ENCODE measurements around the gene FFAR1. TPM values are rescaled to one million over a fixed set of nuclear protein-coding genes. Genes with fewer than 3 reads are reported as not detected.

The FFAR1 gene
- total and polyA plus RNA-seq, 2 experiments from 2014 or later = not detected

GRCh38 chr19:35321291-35321690, 26.4 kb upstream of the FFAR1 start:
- WGBS (ENCODE audit: low lambda C conversion rate, missing lambda C conversion rate) = 90% methylated on average over 2 of the region's 2 CpGs
- H3K9me3 ChIP-seq (ENCODE audit: low read depth) = no peaks in the 10 kb centered on the region
- no peaks in the 10 kb centered on the region for H3K27me3 ChIP-seq
- no peaks in the 10 kb centered on the region for H3K9me2 ChIP-seq (replicated peaks; ENCODE audit: insufficient read depth)
- no peak overlapping the region for H3K27ac ChIP-seq
- H3K79me2 ChIP-seq = no peaks in the 10 kb centered on the region
- no peak overlapping the region for H2AFZ ChIP-seq
- H3K4me2 ChIP-seq = no peak overlapping the region
- no peaks in the 10 kb centered on the region for H3K36me3 ChIP-seq (replicated peaks; ENCODE audit: insufficient read depth, low read depth)
- no peak for TF ChIP-seq EZH2 (IDR thresholded peaks at IDR 0.05; ENCODE audit: borderline replicate concordance)
- TF ChIP-seq CTCF (IDR thresholded peaks at IDR 0.05; ENCODE audit: poor library complexity) = no peak
- no peak for TF ChIP-seq EZH2phosphoT487 (IDR thresholded peaks at IDR 0.05; ENCODE audit: low read depth, severe bottlenecking, unreplicated experiment)
- no peak for DNase-seq (ENCODE audit: low spot score)
- H3K4me1 ChIP-seq (ENCODE audit: insufficient read depth) = peaks cover 6% of the 10 kb centered on the region
- no peaks in the 10 kb centered on the region for H4K20me1 ChIP-seq (ENCODE audit: insufficient read depth, poor library complexity, severe bottlenecking)
- H3K4me3 ChIP-seq = no peak overlapping the region

GRCh38 chr19:35322014-35322413, 25.7 kb upstream of the FFAR1 start:
- no peaks in the 10 kb centered on the region for H3K9me2 ChIP-seq (replicated peaks; ENCODE audit: insufficient read depth)
- no peaks in the 10 kb centered on the region for H4K20me1 ChIP-seq (ENCODE audit: insufficient read depth, poor library complexity, severe bottlenecking)
- no peak for DNase-seq (ENCODE audit: low spot score)
- H3K27me3 ChIP-seq = no peaks in the 10 kb centered on the region
- TF ChIP-seq EZH2 (IDR thresholded peaks at IDR 0.05; ENCODE audit: borderline replicate concordance) = no peak
- no peak for TF ChIP-seq EZH2phosphoT487 (IDR thresholded peaks at IDR 0.05; ENCODE audit: low read depth, severe bottlenecking, unreplicated experiment)
- TF ChIP-seq CTCF (IDR thresholded peaks at IDR 0.05; ENCODE audit: poor library complexity) = no peak
- no peak overlapping the region for H3K4me2 ChIP-seq
- 94% methylated on average over 9 of the region's 9 CpGs for WGBS (ENCODE audit: low lambda C conversion rate, missing lambda C conversion rate)
- H3K36me3 ChIP-seq (replicated peaks; ENCODE audit: insufficient read depth, low read depth) = no peaks in the 10 kb centered on the region
- peaks cover 3% of the 10 kb centered on the region for H3K4me1 ChIP-seq (ENCODE audit: insufficient read depth)
- H3K9me3 ChIP-seq (ENCODE audit: low read depth) = no peaks in the 10 kb centered on the region
- H2AFZ ChIP-seq = no peak overlapping the region
- H3K79me2 ChIP-seq = no peaks in the 10 kb centered on the region
- no peak overlapping the region for H3K27ac ChIP-seq
- H3K4me3 ChIP-seq = no peak overlapping the region

GRCh38 chr19:35327642-35328041, 20.1 kb upstream of the FFAR1 start:
- no peak overlapping the region for H2AFZ ChIP-seq
- no peak overlapping the region for H3K27ac ChIP-seq
- no peak for DNase-seq (ENCODE audit: low spot score)
- no peak overlapping the region for H3K4me2 ChIP-seq
- H3K27me3 ChIP-seq = no peaks in the 10 kb centered on the region
- H3K9me3 ChIP-seq (ENCODE audit: low read depth) = no peaks in the 10 kb centered on the region
- no peaks in the 10 kb centered on the region for H4K20me1 ChIP-seq (ENCODE audit: insufficient read depth, poor library complexity, severe bottlenecking)
- no peaks in the 10 kb centered on the region for H3K36me3 ChIP-seq (replicated peaks; ENCODE audit: insufficient read depth, low read depth)
- no peaks in the 10 kb centered on the region for H3K79me2 ChIP-seq
- TF ChIP-seq EZH2phosphoT487 (IDR thresholded peaks at IDR 0.05; ENCODE audit: low read depth, severe bottlenecking, unreplicated experiment) (no peak), EZH2 (IDR thresholded peaks at IDR 0.05; ENCODE audit: borderline replicate concordance) (no peak), CTCF (IDR thresholded peaks at IDR 0.05; ENCODE audit: poor library complexity) (no peak)
- 61% methylated on average over 4 of the region's 4 CpGs for WGBS (ENCODE audit: low lambda C conversion rate, missing lambda C conversion rate)
- H3K9me2 ChIP-seq (replicated peaks; ENCODE audit: insufficient read depth) = no peaks in the 10 kb centered on the region
- H3K4me3 ChIP-seq = no peak overlapping the region
- H3K4me1 ChIP-seq (ENCODE audit: insufficient read depth) = no peaks in the 10 kb centered on the region

- WGBS (ENCODE audit: low lambda C conversion rate, missing lambda C conversion rate) = 88% methylated on average over 12 of the region's 12 CpGs
- no peaks in the 10 kb centered on the region for H3K36me3 ChIP-seq (replicated peaks; ENCODE audit: insufficient read depth, low read depth)
- no peak within 1 kb of the TSS for H2AFZ ChIP-seq
- H3K79me2 ChIP-seq = no peaks in the 10 kb centered on the region
- no peak within 1 kb of the TSS for H3K4me3 ChIP-seq
- TF ChIP-seq EZH2phosphoT487 (IDR thresholded peaks at IDR 0.05; ENCODE audit: low read depth, severe bottlenecking, unreplicated experiment) = no peak
- no peak for TF ChIP-seq CTCF (IDR thresholded peaks at IDR 0.05; ENCODE audit: poor library complexity)
- no peak for TF ChIP-seq EZH2 (IDR thresholded peaks at IDR 0.05; ENCODE audit: borderline replicate concordance)
- no peaks in the 10 kb centered on the region for H3K9me2 ChIP-seq (replicated peaks; ENCODE audit: insufficient read depth)
- H3K27me3 ChIP-seq = no peaks in the 10 kb centered on the region
- no peaks in the 10 kb centered on the region for H3K9me3 ChIP-seq (ENCODE audit: low read depth)
- DNase-seq (ENCODE audit: low spot score) = no peak
- H3K4me1 ChIP-seq (ENCODE audit: insufficient read depth) = no peaks in the 10 kb centered on the region
- no peaks in the 10 kb centered on the region for H4K20me1 ChIP-seq (ENCODE audit: insufficient read depth, poor library complexity, severe bottlenecking)
- no peak within 1 kb of the TSS for H3K27ac ChIP-seq
- no peak within 1 kb of the TSS for H3K4me2 ChIP-seq
These were observed 18.8 kb upstream of the FFAR1 start, which contains the start of gene CD22 for GRCh38 chr19:35328851-35329285. TSS of gene CD22 (plus strand) at chr19:35329187. CDS start at chr19:35332041, 2,854 bp downstream.

Data from hepatocyte (in vitro differentiated cells).